ENCODE results near the gene WDR82. TPM values are rescaled to one million over a fixed set of nuclear protein-coding genes. Genes with fewer than 3 reads are reported as not detected.
A peak's percentile ranks its signal among the peaks of the same experiment; 100 is the strongest.

WDR82 gene, protein sequence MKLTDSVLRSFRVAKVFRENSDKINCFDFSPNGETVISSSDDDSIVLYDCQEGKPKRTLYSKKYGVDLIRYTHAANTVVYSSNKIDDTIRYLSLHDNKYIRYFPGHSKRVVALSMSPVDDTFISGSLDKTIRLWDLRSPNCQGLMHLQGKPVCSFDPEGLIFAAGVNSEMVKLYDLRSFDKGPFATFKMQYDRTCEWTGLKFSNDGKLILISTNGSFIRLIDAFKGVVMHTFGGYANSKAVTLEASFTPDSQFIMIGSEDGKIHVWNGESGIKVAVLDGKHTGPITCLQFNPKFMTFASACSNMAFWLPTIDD
- total RNA-seq (ENCODE audit: low replicate concordance), result 74.2 and 96.8 TPM in 2 replicates
- long read RNA-seq, full-length matches to known transcripts, result 11 of 21 reads
- long read RNA-seq, partial matches to known transcripts, result 2 of 21 reads
- long read RNA-seq, other reads (novel, unspliced or antisense), result 8 of 21 reads

- Mint-ChIP-seq H3K9me3 (no peaks in the 10 kb centered on the region), H3K27ac (peak within 1 kb of the TSS; percentile 98), H3K27me3 (no peaks in the 10 kb centered on the region), H3K4me1 (ENCODE audit: unreplicated experiment) (peaks cover 23% of the 10 kb centered on the region), H3K4me3 (peak within 1 kb of the TSS; percentile 98), H3K36me3 (peaks cover 22% of the 10 kb centered on the region)
- DNase-seq (ENCODE audit: extremely low spot score, unreplicated experiment), result peak; percentile 99
- TF ChIP-seq, protein P1, sequence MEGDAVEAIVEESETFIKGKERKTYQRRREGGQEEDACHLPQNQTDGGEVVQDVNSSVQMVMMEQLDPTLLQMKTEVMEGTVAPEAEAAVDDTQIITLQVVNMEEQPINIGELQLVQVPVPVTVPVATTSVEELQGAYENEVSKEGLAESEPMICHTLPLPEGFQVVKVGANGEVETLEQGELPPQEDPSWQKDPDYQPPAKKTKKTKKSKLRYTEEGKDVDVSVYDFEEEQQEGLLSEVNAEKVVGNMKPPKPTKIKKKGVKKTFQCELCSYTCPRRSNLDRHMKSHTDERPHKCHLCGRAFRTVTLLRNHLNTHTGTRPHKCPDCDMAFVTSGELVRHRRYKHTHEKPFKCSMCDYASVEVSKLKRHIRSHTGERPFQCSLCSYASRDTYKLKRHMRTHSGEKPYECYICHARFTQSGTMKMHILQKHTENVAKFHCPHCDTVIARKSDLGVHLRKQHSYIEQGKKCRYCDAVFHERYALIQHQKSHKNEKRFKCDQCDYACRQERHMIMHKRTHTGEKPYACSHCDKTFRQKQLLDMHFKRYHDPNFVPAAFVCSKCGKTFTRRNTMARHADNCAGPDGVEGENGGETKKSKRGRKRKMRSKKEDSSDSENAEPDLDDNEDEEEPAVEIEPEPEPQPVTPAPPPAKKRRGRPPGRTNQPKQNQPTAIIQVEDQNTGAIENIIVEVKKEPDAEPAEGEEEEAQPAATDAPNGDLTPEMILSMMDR (conservative IDR thresholded peaks at IDR 0.05), result peak; percentile 75
Observed at GRCh38 chr3:52278510-52279069, at the start of gene WDR82. Gene WDR82, minus strand, starts transcription at chr3:52278649. Its CDS starts 288 bp downstream, at chr3:52278361.

DNA sequence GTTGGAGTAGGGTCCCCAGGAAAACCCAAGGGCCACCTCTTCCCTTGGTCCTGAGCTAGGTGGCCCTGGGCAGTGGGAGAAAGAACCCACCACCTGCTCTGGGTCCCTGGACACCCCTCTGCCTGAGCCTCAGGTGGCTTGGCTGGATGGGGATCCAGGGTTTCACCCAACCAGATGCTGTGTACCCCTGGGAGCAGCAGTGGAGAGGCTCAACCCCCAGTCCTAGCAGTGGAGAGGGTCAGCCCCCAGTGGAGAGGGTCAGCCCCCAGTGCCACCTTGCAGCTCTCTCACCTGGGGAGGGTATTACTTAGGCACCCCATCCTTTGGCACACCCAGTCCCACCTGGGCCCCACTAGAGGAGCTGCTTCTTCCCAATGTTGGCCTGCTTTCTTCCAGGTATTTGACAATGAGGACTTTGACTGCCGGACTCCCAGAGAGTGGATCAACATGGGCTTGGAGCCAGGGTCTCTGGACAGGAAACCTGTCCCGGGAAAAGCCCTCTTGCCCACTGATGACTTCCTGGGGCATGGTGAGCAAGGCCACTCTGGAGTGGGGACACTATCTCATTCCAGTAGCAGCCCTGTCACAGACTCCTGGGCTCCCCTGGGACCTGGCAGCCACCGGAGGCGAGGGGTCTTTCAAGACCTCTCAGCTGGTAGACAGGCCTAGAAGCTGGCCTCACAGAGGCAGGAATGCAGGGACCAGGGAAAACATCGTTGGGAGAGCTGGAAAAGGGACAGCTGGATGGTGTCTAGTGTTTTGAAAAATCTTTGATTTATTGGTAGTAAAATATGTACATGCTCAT lies 49.2 kb upstream of the WDR82 start:
- H3K36me3 Mint-ChIP-seq, result no peaks in the 10 kb centered on the region
- H3K9me3 Mint-ChIP-seq, result no peaks in the 10 kb centered on the region
- no peak overlapping the region for H3K27ac Mint-ChIP-seq
- H3K27me3 Mint-ChIP-seq, result no peaks in the 10 kb centered on the region
- TF ChIP-seq, protein P1 (conservative IDR thresholded peaks at IDR 0.05), result no peak
- no peak overlapping the region for H3K4me3 Mint-ChIP-seq
- DNase-seq (ENCODE audit: extremely low spot score, unreplicated experiment), result no peak
- peaks cover 5% of the 10 kb centered on the region for H3K4me1 Mint-ChIP-seq (ENCODE audit: unreplicated experiment)

DNA sequence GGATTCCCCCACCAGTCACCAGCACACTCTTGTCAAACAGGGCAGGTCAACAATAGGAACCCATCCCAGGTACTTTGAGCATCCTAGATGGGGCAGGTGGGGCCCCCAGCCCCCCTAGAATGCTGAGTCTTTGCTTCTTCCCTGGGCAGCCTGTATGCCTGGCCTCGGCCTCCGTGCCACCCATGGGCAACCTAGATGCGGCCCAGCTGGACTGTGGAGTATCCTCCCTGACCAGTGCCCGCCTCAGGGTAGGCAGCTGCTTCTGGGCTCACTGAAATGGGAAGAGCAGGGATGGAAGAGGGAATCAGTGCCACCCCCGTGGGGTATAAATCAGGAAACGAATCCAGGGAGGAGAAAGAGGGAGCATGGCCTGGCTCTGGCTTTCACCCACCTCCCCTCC lies 48.5 kb upstream of the WDR82 start:
- Mint-ChIP-seq H3K27me3 (no peaks in the 10 kb centered on the region), H3K27ac (no peak overlapping the region), H3K36me3 (no peaks in the 10 kb centered on the region), H3K9me3 (no peaks in the 10 kb centered on the region), H3K4me1 (ENCODE audit: unreplicated experiment) (peaks cover 6% of the 10 kb centered on the region), H3K4me3 (no peak overlapping the region)
- TF ChIP-seq, protein P1 (conservative IDR thresholded peaks at IDR 0.05), result no peak
- no peak for DNase-seq (ENCODE audit: extremely low spot score, unreplicated experiment)

DNA sequence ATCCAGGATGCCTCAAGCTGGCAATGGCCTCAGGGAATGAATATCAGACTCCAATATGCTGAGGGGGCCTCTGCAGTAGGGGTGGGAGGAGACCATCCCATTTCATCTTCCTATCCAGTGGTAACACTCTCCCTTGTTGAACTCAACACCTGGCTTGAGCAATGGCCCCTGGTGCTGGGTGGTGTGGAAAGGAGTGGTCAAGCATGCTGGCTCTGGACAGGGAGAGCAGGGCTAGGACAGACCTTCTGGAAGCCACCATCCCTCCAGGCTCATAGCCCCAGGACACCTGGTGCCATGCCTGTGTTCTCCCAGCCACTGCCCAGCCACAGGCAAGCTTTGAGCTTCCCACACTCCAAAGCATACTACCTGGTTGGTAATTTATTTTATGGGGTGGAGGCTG lies 47.2 kb upstream of the WDR82 start:
- H3K4me3 Mint-ChIP-seq, result no peak overlapping the region
- H3K27me3 Mint-ChIP-seq, result no peaks in the 10 kb centered on the region
- DNase-seq (ENCODE audit: extremely low spot score, unreplicated experiment), result no peak

GRCh38 chr3:52324676-52325075 lies 46.2 kb upstream of the WDR82 start:
- H3K4me3 Mint-ChIP-seq, result no peak overlapping the region
- no peak overlapping the region for H3K27ac Mint-ChIP-seq
- TF ChIP-seq, protein P1 (conservative IDR thresholded peaks at IDR 0.05), result no peak
- H3K36me3 Mint-ChIP-seq, result no peaks in the 10 kb centered on the region
- DNase-seq (ENCODE audit: extremely low spot score, unreplicated experiment), result no peak
- peaks cover 6% of the 10 kb centered on the region for H3K4me1 Mint-ChIP-seq (ENCODE audit: unreplicated experiment)
- H3K27me3 Mint-ChIP-seq, result no peaks in the 10 kb centered on the region
- H3K9me3 Mint-ChIP-seq, result no peaks in the 10 kb centered on the region

More for the DNA sequence above, 47.2 kb upstream of the WDR82 start:
- H3K36me3 Mint-ChIP-seq, result no peaks in the 10 kb centered on the region
- peaks cover 6% of the 10 kb centered on the region for H3K4me1 Mint-ChIP-seq (ENCODE audit: unreplicated experiment)
- H3K27ac Mint-ChIP-seq, result no peak overlapping the region
- no peaks in the 10 kb centered on the region for H3K9me3 Mint-ChIP-seq
- TF ChIP-seq, protein P1 (conservative IDR thresholded peaks at IDR 0.05), result no peak

Measured in type B pancreatic cell (in vitro differentiated cells).